Eye (tissue), 1 donor: ENCODE results near the gene BCKDHB.

Source experiments
- DNase-seq: peaks from one replicate; pipeline ENCODE4 v3.0.0-alpha.2; 2015

The BCKDHB gene

GRCh38 chr6:80154160-80154559 lies 47.7 kb downstream of the BCKDHB start:
- DNase-seq, result no peak

DNA sequence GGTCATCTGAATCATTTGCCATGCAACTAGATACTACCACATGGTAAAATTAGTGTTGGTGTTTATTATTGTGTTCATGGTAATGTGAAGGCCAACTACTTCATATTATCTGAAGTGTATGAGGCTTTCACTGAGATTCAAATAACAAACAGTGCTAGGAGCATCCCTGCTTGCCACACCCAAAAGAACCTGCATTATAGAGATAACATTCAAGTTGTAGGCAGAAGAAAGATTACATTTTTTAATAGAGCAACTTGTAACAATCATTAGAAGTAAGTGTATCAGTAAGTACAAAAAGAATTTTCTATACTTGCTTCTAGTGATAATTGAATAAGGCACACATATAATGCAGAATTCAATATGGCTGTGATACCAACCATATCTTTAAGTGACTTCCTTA lies 49.8 kb downstream of the BCKDHB start:
- no peak for DNase-seq

DNA sequence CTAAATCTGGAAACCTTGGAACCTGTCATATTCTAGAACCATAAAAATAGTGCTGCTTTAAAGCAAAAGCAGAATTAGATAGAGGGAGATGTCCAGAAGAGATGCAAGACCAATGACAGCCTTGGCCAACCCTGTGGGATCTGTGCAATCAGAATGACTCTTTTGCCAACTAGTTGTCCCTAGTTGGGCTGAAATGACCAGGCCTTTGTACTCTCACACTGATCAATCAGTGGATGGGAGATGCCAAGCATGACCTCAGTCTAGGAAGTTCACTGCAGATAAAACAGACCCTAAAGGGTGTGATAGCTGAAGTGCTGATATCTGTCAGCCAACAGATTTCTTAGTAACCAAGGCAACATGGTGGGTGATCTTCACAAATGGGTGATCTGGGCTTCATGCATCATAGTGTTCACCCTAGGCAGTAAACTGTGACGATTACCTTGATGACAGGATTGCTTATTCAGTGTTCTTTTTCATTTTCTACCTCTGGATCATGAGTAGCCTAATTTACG lies 52.1 kb downstream of the BCKDHB start:
- no peak for DNase-seq

- peak; percentile 63 for DNase-seq
These were observed 55.0 kb downstream of the BCKDHB start for GRCh38 chr6:80161434-80161833.

DNA sequence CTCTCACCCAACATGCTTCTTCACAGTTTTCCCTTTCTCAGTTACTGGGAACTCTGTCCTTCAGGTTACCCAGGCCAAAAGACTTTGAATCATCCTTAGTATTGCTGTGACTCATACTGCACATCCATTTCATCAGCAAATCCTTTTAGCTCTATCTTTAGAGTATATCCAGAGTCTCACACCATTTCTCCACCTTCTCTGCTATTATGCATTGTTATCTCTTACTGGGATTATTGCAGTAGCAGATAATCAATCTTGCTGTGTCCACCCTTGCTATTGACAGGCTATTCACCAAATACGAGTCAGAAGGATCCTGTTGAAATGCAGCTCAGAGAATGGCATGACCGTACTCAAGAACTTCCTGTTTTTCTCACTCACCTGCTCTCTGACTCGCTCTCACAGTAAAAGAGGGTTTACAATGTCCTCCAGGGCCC lies 57.3 kb downstream of the BCKDHB start:
- no peak for DNase-seq

GRCh38 chr6:80165143-80165542 lies 58.7 kb downstream of the BCKDHB start:
- no peak for DNase-seq

DNA sequence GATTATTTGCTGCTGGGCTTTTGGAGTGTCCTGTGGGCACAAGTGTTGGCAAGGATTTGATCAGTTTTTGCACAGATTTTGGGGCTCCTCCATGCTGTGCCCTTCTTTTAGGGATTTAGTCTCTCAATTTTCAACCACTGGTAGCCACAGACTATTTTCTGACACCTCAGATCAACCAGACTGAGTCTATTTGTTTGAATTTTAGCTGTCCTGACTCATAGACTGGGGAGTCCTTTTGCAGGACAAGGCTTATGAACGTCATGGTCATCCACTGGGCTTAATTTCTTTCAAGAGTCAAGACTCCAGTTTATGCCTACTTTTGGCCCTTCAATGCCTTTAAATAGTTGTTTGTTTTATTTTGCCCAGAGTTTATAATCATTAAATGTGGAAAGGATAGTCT lies 59.3 kb downstream of the BCKDHB start:
- no peak for DNase-seq

DNA sequence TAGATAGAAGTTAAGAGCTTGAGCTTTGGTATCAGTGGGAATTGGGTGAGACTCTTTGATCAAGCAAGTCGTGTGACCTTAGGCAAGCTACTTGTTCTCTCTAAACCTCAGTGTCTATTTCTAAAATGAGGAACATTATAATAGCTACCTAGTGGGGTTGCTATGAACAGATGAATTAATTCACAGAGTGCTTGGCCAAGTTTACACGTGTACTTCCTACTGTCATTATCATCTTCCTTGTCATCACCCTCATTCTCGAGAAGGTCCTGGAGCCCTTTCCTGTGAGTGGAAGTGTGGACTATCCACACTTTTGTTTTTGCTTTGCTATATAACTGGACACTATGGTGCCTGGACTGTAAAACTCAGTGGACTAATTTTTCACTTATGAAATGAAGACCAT lies 64.0 kb downstream of the BCKDHB start:
- no peak for DNase-seq

- DNase-seq, result no peak
These were observed 66.9 kb downstream of the BCKDHB start for GRCh38 chr6:80173411-80173810.

DNA sequence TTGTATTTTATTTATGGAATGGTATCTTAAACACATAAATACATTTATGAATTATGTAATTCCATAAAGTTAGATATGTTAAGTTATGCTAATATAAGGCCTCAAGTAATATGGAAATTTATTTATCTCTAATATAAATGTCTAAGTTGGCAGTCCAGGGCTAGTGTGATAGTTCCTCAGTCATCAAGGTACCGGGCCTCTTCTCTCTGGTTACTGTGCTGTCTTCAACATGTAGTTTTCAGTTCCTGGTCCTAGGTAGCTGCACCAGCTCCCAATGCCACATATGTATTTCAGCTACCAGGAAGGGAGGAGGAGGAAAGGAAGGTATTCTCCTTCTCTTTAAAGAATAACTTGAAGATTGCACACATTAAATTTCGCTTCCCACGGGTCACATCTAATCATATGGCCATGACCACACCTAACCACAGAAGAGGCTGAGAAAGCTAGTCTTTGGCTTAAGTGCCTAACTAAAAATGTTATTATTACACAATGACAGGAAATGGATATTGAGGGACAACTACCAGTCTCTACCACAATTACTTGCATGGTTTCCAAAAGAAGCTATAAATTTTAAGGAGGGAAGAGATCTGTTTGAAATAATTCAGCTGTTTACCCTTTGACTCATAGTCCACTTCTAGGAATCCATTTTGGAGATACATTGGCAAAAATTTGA lies 68.6 kb downstream of the BCKDHB start:
- no peak for DNase-seq

- no peak for DNase-seq
These were observed 73.2 kb downstream of the BCKDHB start for GRCh38 chr6:80179695-80180094.

- no peak for DNase-seq
These were observed 75.0 kb downstream of the BCKDHB start for GRCh38 chr6:80181352-80182081.

GRCh38 chr6:80182308-80182707 lies 75.8 kb downstream of the BCKDHB start:
- DNase-seq, result no peak

- no peak for DNase-seq
These were observed 76.7 kb downstream of the BCKDHB start for GRCh38 chr6:80183019-80183795.

DNA sequence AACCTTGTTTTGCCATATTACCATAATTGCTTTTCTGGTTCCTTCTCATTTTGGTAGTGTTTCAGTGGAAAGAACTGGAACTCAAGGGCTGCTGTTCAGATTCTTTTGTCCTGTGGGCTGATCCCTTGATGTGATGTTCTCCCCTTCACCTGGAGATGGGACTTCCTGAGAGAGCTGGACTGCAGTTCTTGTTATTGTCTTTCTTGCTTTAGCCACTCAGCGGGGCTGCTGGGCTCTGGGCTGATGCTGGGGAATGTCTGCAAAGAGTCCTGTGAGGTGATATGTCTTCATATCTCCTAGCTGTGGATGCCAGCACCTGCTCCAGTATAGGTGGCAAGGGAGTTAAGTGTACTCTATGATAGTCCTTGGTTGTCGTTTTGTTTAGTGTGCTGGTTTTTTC lies 79.0 kb downstream of the BCKDHB start:
- DNase-seq, result no peak

GRCh38 chr6:80186082-80186481 lies 79.6 kb downstream of the BCKDHB start:
- no peak for DNase-seq

DNA sequence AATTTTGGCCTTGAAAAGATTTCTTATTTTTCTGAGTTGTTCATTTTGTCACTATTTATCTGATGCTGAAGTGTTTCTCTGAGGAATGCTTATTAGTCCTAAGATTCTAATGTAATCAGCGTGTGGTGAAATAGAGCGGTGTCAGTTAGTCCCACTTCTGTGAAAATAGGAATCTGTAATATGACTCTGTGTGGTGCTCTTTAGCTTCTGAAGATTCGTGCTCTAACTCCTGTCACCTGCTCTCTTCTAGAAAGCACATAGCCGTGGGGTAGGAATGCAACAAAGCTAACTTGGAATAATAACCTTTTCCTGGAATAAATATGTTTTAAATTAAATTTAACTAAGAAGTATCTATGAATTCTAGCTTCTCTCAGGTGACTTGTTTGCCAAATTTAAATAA lies 90.4 kb downstream of the BCKDHB start:
- no peak for DNase-seq

- DNase-seq, result no peak
These were observed 91.0 kb downstream of the BCKDHB start for GRCh38 chr6:80197474-80197873.

DNA sequence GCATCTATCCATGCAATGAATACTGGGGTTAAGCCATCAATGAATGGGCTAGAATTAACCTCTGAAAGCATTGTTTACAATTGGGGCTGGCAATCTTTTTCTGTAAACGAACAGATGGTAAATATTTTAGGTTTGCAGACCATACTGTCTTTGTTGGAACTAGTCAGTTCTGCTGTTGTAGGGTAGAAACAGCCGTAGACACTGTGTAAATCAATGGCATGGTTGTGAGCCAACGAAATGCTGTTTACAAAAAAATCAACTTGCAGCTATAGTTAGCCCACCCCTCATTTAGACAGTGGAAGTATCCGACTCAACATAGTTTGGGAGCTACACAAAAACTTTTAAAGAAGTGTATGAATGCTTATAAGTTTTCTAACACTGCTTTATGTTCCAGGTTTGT lies 91.5 kb downstream of the BCKDHB start:
- no peak for DNase-seq

GRCh38 chr6:80203283-80203682 lies 96.8 kb downstream of the BCKDHB start:
- DNase-seq, result no peak

- no peak for DNase-seq
These were observed 98.9 kb downstream of the BCKDHB start for GRCh38 chr6:80205404-80205803.

DNA sequence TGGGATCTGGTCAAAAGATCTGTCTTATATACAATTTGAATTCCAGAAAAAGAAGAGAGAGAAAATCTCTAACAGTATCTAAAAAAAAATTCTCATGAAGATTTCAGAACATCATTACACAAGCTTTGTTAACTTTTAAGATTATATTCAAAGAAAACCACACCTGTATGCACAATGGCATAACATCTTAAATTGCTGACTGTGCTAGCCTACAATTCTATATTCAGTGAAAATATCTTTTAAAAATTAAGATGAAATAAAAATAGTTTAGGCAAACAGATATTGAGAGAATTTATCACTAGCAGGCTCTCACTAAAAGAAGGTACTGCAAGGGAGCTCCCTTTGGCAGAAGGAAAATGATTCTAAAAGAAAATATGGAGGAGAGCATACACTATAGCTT lies 100.3 kb downstream of the BCKDHB start:
- no peak for DNase-seq

- no peak for DNase-seq
These were observed 103.0 kb downstream of the BCKDHB start for GRCh38 chr6:80209430-80209829.

GRCh38 chr6:80210618-80211017 lies 104.1 kb downstream of the BCKDHB start:
- peak; percentile 56 for DNase-seq
